WERI-Rb-1 (cell line): Measurements from ENCODE around the gene AADAC.

ENCODE experiments used
- DNase-seq: peaks from one replicate; pipeline ENCODE4 v3.0.0-alpha.2; 2020
- H3K27ac ChIP-seq: fragments of 250-450 bp; sonication (Bioruptor Pico); 2 replicates; pipeline ENCODE4 v1.5.1; 2020; ENCODE audit warnings: mild to moderate bottlenecking, moderate library complexity
- H3K27me3 ChIP-seq: fragments of 250-450 bp; sonication (Bioruptor Pico); 2 replicates; pipeline ENCODE4 v1.5.1; 2021; ENCODE audit warnings: mild to moderate bottlenecking, low read depth, moderate library complexity; ENCODE audit not compliant: insufficient read depth, severe bottlenecking
- H3K36me3 ChIP-seq: fragments of 250-450 bp; sonication (Bioruptor Pico); 2 replicates; pipeline ENCODE4 v1.5.1; 2020; ENCODE audit warnings: mild to moderate bottlenecking, moderate library complexity
- H3K4me3 ChIP-seq: 2 replicates; pipeline ENCODE4 v1.5.1; 2011; ENCODE audit warnings: low read depth, mild to moderate bottlenecking, control low read depth, low read length
- H3K9me3 ChIP-seq: fragments of 250-450 bp; sonication (Bioruptor Pico); 2 replicates; pipeline ENCODE4 v1.5.1; 2021; ENCODE audit warnings: mild to moderate bottlenecking, moderate library complexity; ENCODE audit not compliant: severe bottlenecking
- TF ChIP-seq, protein P1 (sequence below): IDR thresholded peaks from 2 replicates; pipeline ENCODE4 v1.5.1; 2011; ENCODE audit warnings: low read depth, mild to moderate bottlenecking, control low read depth, inconsistent platforms, low read length

Gene AADAC

DNA sequence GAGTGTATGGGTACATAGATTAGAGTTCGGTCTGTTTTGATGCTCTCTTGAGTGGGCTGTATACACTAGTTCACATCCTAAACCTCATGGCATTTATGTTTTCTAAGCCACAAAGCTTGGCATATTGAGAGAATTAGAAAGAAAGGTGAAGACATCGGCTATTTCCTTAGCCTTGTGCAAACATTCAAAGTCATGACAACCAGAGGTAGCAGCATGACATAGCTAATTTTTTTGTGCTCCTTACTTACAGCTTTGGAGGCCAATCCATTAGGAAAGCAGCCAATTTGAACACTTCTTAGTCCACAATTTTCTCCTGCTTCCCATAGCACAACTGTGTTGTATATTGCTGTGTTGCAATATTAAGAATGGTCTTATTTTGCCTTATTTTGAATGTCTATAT is 21.5 kb upstream of the AADAC start:
- Histone ChIP-seq H3K27me3 (peaks cover 48% of the 10 kb centered on the region), H3K36me3 (no peaks in the 10 kb centered on the region), H3K9me3 (no peaks in the 10 kb centered on the region), H3K27ac (no peak overlapping the region), H3K4me3 (no peak overlapping the region)
- TF ChIP-seq, protein P1, sequence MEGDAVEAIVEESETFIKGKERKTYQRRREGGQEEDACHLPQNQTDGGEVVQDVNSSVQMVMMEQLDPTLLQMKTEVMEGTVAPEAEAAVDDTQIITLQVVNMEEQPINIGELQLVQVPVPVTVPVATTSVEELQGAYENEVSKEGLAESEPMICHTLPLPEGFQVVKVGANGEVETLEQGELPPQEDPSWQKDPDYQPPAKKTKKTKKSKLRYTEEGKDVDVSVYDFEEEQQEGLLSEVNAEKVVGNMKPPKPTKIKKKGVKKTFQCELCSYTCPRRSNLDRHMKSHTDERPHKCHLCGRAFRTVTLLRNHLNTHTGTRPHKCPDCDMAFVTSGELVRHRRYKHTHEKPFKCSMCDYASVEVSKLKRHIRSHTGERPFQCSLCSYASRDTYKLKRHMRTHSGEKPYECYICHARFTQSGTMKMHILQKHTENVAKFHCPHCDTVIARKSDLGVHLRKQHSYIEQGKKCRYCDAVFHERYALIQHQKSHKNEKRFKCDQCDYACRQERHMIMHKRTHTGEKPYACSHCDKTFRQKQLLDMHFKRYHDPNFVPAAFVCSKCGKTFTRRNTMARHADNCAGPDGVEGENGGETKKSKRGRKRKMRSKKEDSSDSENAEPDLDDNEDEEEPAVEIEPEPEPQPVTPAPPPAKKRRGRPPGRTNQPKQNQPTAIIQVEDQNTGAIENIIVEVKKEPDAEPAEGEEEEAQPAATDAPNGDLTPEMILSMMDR, result no peak
- no peak for DNase-seq

DNA sequence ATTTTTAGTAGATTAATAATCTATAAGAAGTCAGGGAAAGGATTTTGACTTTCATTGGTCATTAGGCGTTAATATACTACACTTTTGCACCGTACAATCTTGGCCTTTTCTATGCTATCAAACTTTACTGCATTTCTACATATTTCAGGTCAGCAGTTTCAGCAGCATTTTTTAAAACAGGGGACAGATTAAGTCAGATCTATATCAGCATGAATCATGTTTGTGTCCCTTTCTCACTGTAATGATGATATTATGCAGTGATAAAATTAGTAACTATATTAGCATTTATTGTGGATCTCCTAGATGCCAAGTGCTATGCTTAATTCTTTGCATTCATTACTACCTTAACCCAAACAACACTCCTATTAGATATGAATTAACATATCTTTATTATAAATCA is 20.3 kb upstream of the AADAC start:
- TF ChIP-seq, protein P1, result no peak
- H3K27ac ChIP-seq, result no peak overlapping the region

DNA sequence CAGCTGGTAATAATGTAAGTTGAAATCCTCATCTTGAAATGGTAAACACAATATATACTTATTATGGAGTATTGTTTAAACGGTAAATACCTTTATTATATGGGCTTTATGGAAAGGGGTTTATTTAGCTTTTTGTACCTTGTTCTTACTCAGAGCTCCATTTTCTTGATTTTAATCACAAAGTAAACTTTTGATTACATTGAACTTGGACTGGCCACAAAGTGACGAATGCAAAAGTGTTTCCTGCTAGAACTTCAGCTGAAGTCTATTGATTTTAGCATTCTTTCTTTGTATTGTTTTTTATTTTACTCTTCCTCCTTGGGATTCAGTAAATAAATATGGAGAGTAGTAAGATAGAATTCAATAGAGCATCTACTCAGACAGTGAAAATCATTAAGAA is 19.8 kb upstream of the AADAC start:
- no peaks in the 10 kb centered on the region for H3K9me3 ChIP-seq
- TF ChIP-seq, protein P1, result no peak
- DNase-seq, result no peak
- H3K27ac ChIP-seq, result no peak overlapping the region
- peaks cover 43% of the 10 kb centered on the region for H3K27me3 ChIP-seq
- H3K4me3 ChIP-seq, result no peak overlapping the region
- no peaks in the 10 kb centered on the region for H3K36me3 ChIP-seq

More for the DNA sequence above, 20.3 kb upstream of the AADAC start:
- H3K36me3 ChIP-seq, result no peaks in the 10 kb centered on the region
- H3K9me3 ChIP-seq, result no peaks in the 10 kb centered on the region
- no peak for DNase-seq
- no peak overlapping the region for H3K4me3 ChIP-seq
- peaks cover 43% of the 10 kb centered on the region for H3K27me3 ChIP-seq

DNA sequence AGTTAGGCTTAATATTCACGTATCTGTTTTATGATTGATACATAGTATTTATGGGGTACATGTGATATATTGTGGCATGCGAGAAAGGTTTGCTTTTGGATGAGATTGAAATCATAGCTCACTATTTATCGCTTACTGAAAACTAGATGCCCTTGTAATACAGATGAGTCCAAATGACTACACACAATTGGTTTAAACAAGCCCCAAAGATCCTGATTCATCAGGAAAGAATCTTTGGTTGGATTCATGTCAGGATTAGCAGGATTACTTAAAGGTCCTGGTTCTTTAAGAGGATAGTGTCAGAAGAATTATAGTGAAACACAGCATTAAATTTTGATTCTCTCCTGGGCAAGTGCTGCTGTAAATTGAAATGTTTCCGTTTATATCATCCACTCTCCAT is 18.6 kb upstream of the AADAC start:
- Histone ChIP-seq H3K27me3 (peaks cover 48% of the 10 kb centered on the region), H3K27ac (no peak overlapping the region), H3K4me3 (no peak overlapping the region), H3K36me3 (no peaks in the 10 kb centered on the region), H3K9me3 (no peaks in the 10 kb centered on the region)
- TF ChIP-seq, protein P1, result no peak
- DNase-seq, result no peak

DNA sequence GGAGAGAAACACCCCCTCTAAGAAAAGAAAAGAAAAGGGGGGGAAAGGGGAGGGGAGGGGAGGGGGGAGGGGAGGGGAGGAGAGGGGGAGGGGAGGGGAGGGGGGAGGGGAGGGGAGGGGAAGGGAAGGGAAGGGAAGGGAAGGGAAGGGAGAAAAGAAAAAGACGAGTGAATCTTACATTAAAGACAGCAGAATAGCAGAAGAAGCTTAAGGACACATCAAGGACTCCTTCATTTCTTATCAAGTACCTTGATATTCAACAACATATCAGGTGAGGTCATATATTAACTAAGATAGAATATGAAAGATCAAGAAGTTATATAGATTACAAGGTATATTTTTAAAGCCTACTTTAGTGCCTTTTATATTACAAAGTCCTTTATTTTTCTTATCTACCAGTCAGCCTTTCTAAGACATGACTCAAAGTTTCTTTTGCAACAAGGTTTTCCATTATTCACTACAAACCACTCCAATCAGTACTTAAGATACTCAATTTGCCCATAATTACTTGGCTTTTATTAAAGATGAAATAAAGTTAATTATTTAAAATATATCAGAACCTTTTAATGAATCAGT is 17.7 kb upstream of the AADAC start:
- Histone ChIP-seq H3K27me3 (peaks cover 50% of the 10 kb centered on the region), H3K4me3 (no peak overlapping the region), H3K9me3 (no peaks in the 10 kb centered on the region), H3K27ac (no peak overlapping the region), H3K36me3 (no peaks in the 10 kb centered on the region)
- TF ChIP-seq, protein P1, result no peak
- DNase-seq, result no peak

DNA sequence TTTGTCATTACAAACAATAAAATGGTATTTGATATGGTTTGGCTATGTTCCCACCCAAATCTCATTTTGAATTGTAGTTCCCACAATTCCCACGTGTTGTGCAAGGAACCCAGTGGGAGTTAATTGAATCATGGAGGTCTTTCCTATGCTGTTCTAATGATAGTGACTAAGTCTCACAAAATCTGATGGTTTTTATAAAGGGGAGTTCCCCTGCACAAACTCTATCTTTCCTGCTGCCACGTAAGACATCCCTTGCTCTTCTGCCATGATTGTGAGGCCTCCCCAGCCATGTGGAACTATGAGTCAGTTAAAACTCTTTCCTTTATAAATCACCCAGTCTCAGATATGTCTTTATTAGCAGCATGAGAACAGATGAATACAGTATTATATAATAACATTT is 15.4 kb upstream of the AADAC start:
- Histone ChIP-seq H3K27me3 (peaks cover 54% of the 10 kb centered on the region), H3K4me3 (no peak overlapping the region), H3K27ac (no peak overlapping the region), H3K9me3 (no peaks in the 10 kb centered on the region), H3K36me3 (no peaks in the 10 kb centered on the region)
- DNase-seq, result no peak
- TF ChIP-seq, protein P1, result no peak
